ENCODE measurements around the gene GLP2R. TPM values are rescaled to one million over a fixed set of nuclear protein-coding genes. Genes with fewer than 3 reads are reported as not detected.

The GLP2R gene
- total RNA-seq, 2 experiments from 2014 or later = not detected

GRCh38 chr17:9806699-9807098 lies 19.0 kb upstream of the GLP2R start:
- BruUV-seq (replicated peaks) = no TSS peak
- no peaks in the 10 kb centered on the region for H3K4me1 ChIP-seq (ENCODE audit: insufficient read depth, low read length, poor library complexity, severe bottlenecking)
- intact Hi-C loops (cut with micrococcal nuclease; ENCODE audit: unreplicated experiment) = no loop called here
- H2AFZ ChIP-seq (ENCODE audit: low read length) = no peak overlapping the region
- no peak overlapping the region for H3K4me3 ChIP-seq (ENCODE audit: low read depth, low read length, poor library complexity, severe bottlenecking)
- H3K4me2 ChIP-seq (ENCODE audit: low read length) = no peak overlapping the region
- no peaks in the 10 kb centered on the region for H3K79me2 ChIP-seq (ENCODE audit: insufficient read depth, low read depth, low read length)
- no peak overlapping the region for H3K27ac ChIP-seq (ENCODE audit: low read depth, low read length, poor library complexity, severe bottlenecking)
- H4K20me1 ChIP-seq (ENCODE audit: insufficient read depth, low read length) = no peaks in the 10 kb centered on the region
- ChIA-PET POLR2A (no interaction called here), CTCF (ENCODE audit: unreplicated experiment) (no interaction called here)
- no peaks in the 10 kb centered on the region for H3K9me3 ChIP-seq (ENCODE audit: low read length)
- no peaks in the 10 kb centered on the region for H3K36me3 ChIP-seq (ENCODE audit: insufficient read depth, low read length)
- no peak for DNase-seq (ENCODE audit: low spot score)
- no peak for TF ChIP-seq EZH2phosphoT487 (IDR thresholded peaks at IDR 0.05; ENCODE audit: borderline replicate concordance, low read depth, low read length)
- no peak for TF ChIP-seq CTCF (conservative IDR thresholded peaks at IDR 0.05; ENCODE audit: low read length)
- no peaks in the 10 kb centered on the region for H3K9me2 ChIP-seq (ENCODE audit: insufficient read depth, low read length)

DNA sequence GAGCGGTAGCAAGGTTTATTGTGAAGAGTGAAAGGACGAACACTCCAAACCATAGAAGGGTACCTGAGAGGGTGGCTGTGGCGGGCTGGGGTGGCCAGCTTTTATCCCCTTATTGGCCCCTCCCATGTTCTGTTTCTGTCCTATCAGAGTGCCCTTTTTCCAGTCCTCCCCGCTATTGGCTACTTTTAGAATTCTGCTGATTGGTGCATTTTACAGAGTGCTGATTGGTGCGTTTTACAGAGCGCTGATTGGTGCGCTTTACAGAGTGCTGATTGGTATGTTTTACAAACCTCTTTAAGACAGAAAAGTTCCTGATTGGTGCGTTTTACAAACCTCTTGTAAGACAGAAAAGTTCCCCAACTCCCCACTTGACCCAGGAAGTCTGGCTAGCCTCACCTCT lies 16.3 kb upstream of the GLP2R start:
- no peaks in the 10 kb centered on the region for H3K36me3 ChIP-seq (ENCODE audit: insufficient read depth, low read length)
- no peaks in the 10 kb centered on the region for H3K9me3 ChIP-seq (ENCODE audit: low read length)
- no peak overlapping the region for H3K4me2 ChIP-seq (ENCODE audit: low read length)
- no peak for DNase-seq (ENCODE audit: low spot score)
- intact Hi-C loops (cut with micrococcal nuclease; ENCODE audit: unreplicated experiment) = no loop called here
- H3K4me3 ChIP-seq (ENCODE audit: low read depth, low read length, poor library complexity, severe bottlenecking) = no peak overlapping the region
- no peaks in the 10 kb centered on the region for H3K79me2 ChIP-seq (ENCODE audit: insufficient read depth, low read depth, low read length)
- no peaks in the 10 kb centered on the region for H4K20me1 ChIP-seq (ENCODE audit: insufficient read depth, low read length)
- no peak for TF ChIP-seq CTCF (conservative IDR thresholded peaks at IDR 0.05; ENCODE audit: low read length)
- TF ChIP-seq EZH2phosphoT487 (IDR thresholded peaks at IDR 0.05; ENCODE audit: borderline replicate concordance, low read depth, low read length) = no peak
- no peaks in the 10 kb centered on the region for H3K4me1 ChIP-seq (ENCODE audit: insufficient read depth, low read length, poor library complexity, severe bottlenecking)
- no peaks in the 10 kb centered on the region for H3K9me2 ChIP-seq (ENCODE audit: insufficient read depth, low read length)
- ChIA-PET POLR2A (interaction anchor here (0.5 kb wide), 1 partner anchor 92 kb away, joined by 4 read pairs; no protein-coding TSS in a partner anchor), CTCF (ENCODE audit: unreplicated experiment) (no interaction called here)
- no peak overlapping the region for H3K27ac ChIP-seq (ENCODE audit: low read depth, low read length, poor library complexity, severe bottlenecking)
- H2AFZ ChIP-seq (ENCODE audit: low read length) = no peak overlapping the region
- no TSS peak for BruUV-seq (replicated peaks)

GRCh38 chr17:9810100-9810949 lies 15.4 kb upstream of the GLP2R start:
- H3K79me2 ChIP-seq (ENCODE audit: insufficient read depth, low read depth, low read length) = no peaks in the 10 kb centered on the region
- DNase-seq (ENCODE audit: low spot score) = no peak
- H3K27ac ChIP-seq (ENCODE audit: low read depth, low read length, poor library complexity, severe bottlenecking) = no peak overlapping the region
- H2AFZ ChIP-seq (ENCODE audit: low read length) = no peak overlapping the region
- no peak for TF ChIP-seq CTCF (conservative IDR thresholded peaks at IDR 0.05; ENCODE audit: low read length)
- no peak for TF ChIP-seq EZH2phosphoT487 (IDR thresholded peaks at IDR 0.05; ENCODE audit: borderline replicate concordance, low read depth, low read length)
- BruUV-seq (replicated peaks) = no TSS peak
- no peaks in the 10 kb centered on the region for H3K9me2 ChIP-seq (ENCODE audit: insufficient read depth, low read length)
- no peaks in the 10 kb centered on the region for H3K9me3 ChIP-seq (ENCODE audit: low read length)
- H4K20me1 ChIP-seq (ENCODE audit: insufficient read depth, low read length) = no peaks in the 10 kb centered on the region
- no peak overlapping the region for H3K4me2 ChIP-seq (ENCODE audit: low read length)
- no peak overlapping the region for H3K4me3 ChIP-seq (ENCODE audit: low read depth, low read length, poor library complexity, severe bottlenecking)
- intact Hi-C loops (cut with micrococcal nuclease; ENCODE audit: unreplicated experiment) = no loop called here
- H3K4me1 ChIP-seq (ENCODE audit: insufficient read depth, low read length, poor library complexity, severe bottlenecking) = no peaks in the 10 kb centered on the region
- ChIA-PET POLR2A (interaction anchor here (0.5 kb wide), 1 partner anchor 92 kb away, joined by 4 read pairs; no protein-coding TSS in a partner anchor), CTCF (ENCODE audit: unreplicated experiment) (no interaction called here)
- H3K36me3 ChIP-seq (ENCODE audit: insufficient read depth, low read length) = no peaks in the 10 kb centered on the region
